H1 (cell line): ENCODE data around the gene TGM5. TPM values are rescaled to one million over a fixed set of nuclear protein-coding genes. Genes with fewer than 3 reads are reported as not detected.

Source experiments
- GTF2F1 ChIP-seq: IDR thresholded peaks from 2 replicates; pipeline ENCODE4 v1.6.1; 2012; ENCODE audit warnings: low read depth, low read length, improper control_type of control experiment, borderline replicate concordance
- JUN ChIP-seq: IDR thresholded peaks from 2 replicates; pipeline ENCODE4 v1.6.1; 2011; ENCODE audit warnings: low read depth, mild to moderate bottlenecking, improper control_type of control experiment, low read length
- NANOG ChIP-seq: IDR thresholded peaks from 2 replicates; pipeline ENCODE4 v1.6.1; 2011; ENCODE audit warnings: low read length, low read depth, mild to moderate bottlenecking, inconsistent platforms; ENCODE audit not compliant: insufficient read depth, poor library complexity, severe bottlenecking
- polyA plus RNA-seq, 7 experiments: library from polyadenylated mRNA; depleted of rRNA in 3 of 7; stranded (reverse) in 5 of 7; unstranded in 2 of 7; fragments of >200 nt in 5 of 7; fragments of 200-250 nt in 2 of 7; gene quantifications; 1 replicate in 5 of 7; 2 replicates in 1 of 7; 4 replicates in 1 of 7; pipeline versions ENCODE4 v1.2.1 to v1.2.3, GENCODE V29; 2011 to 2013; ENCODE audit warnings: missing spikeins in 2 of 7, mixed read lengths in 2 of 7
- total RNA-seq: library from RNA; stranded (reverse); fragmentation: NEBNext Ultra II Directional; extraction: Animal tissue kit (Norgen Biotek cat#: 25700); gene quantifications from 2 replicates; pipeline ENCODE4 v1.2.1, GENCODE V29; 2021

TGM5 gene
- total and polyA plus RNA-seq, 2 of the 8 experiments (the other 6 are each of a cell fraction or from before 2014, with no cell fraction given): not detected

GRCh38 chr15:43268111-43269105 is 1.7 kb upstream of the TGM5 start (continued):
- TF ChIP-seq NANOG: no peak
- no peak for TF ChIP-seq GTF2F1
- no peak for TF ChIP-seq JUN
